ENCODE measurements around the gene KCNQ1.

GRCh38 chr11:2649400-2649799 is 204.6 kb downstream of the KCNQ1 start:
- TF ChIP-seq EZH2 (IDR thresholded peaks at IDR 0.05; ENCODE audit: borderline replicate concordance, insufficient read depth, low read depth, low read length, poor library complexity, severe bottlenecking) (no peak), CTCF (IDR thresholded peaks at IDR 0.05) (no peak)

Measured in B cell (primary cell).